IPS-NIHi11 (cell line): ENCODE data around the gene COL6A2.
"Not testable (repeated sequence)": the region's sequence is repeated elsewhere in the genome, so short reads cannot be mapped to it uniquely, and the experiment has no call there.

Experiments
- DNase-seq: peaks from one replicate; pipeline ENCODE4 v3.0.0; 2012; ENCODE audit warnings: mixed read lengths, low spot score

COL6A2 gene

DNA sequence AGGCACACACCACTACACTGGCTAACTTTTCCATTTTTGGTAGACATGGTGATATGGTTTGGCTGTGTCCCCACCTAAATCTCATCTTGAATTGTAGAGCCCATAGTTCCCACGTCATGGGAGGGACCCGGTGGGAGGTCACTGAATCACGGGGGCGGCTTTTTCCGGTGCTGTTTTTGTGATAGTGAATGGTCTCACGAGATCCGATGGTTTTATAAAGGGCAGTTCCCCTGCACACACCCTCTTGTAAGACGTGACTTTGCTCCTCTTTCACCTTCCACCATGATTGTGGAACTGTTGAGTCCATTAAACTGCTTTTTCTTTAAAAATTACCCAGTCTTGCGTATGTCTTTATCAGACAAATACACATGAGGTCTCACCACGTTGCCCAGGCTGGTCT is 58.8 kb downstream of the COL6A2 start:
- no peak for DNase-seq

DNA sequence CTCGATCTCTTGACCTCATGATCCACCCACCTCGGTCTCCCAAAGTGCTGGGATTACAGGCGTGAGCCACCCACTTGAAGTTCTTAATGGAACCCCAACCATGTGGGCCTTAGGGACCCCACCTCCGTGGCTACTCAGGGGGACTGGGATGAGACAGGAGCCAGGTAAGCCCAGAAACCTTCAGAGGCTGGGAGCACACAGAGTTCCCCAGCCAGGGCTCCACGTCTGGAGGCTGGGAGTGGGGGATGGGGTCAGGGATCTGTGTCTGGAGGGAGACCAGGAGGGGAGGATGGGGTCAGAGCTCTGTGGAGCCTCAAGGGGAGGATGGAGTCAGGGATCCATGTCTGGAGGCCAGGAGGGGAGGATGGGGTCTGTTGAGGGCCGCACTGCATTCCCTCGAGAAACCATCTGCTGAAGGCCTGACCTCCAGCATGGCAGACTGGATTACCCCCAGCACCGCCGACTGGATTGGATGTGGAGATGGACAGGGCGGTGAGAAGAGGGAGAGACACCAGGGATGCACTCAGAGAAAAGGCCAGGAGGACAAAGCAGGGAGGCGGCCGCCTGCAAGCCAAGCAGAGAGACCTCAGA is 59.6 kb downstream of the COL6A2 start:
- DNase-seq, result no peak

DNA sequence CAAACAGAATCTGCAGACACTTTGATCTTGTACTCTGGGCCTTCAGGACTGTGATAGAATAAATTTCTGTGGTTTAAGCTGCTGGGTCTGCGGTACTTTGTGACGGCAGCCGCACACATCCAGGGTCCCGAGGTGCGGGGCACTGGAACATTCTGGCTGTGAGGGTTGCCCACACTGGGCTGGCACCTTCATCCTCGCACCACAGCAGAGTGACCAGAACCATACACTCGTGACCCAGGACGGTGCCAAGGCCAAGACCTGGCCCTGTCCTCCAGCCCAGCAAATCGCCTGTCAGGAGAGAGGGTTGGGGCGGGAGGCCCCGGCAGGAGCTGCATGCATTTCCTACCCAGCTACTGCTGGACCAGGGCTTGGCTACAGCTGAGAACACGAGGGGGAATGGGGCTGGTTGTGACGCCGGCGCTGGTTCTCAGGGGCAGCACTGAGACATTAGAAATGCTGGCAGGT is 60.1 kb downstream of the COL6A2 start:
- DNase-seq, result no peak

DNA sequence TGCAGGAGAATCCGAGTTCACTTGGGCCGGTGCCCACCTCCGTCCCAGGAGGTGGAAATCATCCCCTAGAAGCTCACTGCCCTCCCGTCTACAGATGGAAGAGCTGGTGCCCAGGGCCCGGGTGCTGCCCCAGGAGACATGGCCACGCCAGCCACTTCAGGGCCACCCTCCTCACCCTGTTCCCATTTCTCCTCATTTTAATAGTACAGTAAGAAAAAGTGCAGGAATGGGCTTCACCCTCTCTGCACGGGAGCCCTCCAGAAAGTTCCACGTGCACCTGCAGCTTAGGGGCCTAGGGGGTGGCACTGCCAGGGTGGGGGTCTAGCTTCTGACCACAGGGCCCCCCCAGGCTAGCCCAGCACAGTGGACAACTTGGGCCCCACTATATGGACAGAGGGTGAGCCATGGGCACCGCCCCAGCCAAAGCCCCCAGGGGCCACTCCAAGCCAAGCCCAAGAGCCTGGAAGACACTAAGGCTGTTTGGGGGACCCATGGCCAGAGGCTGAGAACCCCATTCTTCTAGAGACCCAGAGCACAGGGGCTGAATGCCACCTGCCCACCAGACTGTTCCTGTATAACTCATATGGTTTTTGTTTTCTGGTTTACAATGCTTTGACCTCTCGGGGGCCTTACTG is 60.9 kb downstream of the COL6A2 start:
- DNase-seq, result no peak

DNA sequence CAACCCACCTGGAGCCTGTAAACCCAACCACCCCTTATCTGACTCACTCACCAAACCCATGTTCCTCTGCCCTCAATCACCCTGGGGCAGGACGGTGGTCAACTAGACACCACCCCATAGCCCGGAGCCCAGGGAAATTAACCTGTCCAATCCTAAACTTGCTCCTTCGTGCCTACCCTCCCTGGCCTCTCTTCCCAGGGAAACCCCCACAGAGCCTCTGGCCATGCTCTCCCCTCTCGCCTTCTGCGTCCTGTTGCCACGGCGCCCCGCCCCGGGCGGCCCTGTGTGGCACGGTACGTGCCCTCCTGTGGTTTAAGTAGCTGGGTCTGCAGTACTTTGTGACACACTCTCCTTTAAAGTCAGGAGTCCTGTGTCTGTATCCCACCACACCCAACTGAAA is 61.5 kb downstream of the COL6A2 start:
- no peak for DNase-seq

DNA sequence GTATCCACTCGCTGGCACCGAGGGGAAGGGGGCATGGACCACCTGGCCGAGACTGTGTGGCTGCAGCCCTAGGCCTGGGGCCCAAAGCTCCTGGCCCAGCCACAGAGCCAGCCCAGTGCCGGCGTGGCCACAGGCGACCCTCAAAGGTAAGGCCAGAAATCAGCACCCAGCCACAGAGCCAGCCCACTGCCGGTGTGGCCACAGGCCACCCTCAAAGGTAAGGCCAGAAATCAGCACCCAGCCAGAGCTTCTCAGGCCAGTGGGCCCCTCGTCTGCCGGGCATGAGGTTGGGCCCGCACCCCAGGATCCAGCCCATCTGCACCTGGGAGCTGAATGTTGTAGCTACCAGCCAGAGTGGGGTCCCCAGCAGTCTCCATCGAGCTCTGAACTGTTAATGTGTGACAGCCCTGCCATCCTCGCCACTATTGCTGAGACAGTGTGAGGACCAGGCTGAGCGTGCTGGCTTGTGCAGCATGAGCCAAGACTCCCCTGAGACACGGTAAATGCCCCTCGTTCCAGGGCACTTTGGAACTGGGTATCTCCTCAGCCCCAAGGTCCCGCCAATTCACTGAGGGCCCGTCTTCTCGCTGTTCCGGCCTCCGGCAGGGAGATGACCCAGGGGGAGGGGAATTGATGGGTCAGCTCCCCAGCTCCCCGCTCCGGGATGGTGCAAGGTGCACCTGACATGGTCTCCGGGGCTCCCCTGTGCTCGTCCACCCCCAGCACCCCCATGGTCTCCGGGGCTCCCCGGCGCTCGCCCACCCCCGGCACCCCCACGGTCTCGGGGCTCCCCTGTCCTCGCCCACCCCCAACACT is 62.1 kb downstream of the COL6A2 start:
- no peak for DNase-seq

DNA sequence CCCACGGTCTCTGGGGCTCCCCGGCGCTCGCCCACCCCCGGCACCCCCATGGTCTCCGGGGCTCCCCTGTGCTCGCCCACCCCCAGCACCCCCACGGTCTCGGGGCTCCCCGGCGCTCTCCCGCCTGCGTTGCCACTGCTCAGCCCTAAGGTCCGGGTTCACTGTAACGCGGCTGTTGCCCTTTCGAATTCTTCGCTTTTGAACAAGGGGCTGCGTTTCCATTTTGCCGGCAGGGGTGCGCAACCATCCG is 62.7 kb downstream of the COL6A2 start:
- no peak for DNase-seq

DNA sequence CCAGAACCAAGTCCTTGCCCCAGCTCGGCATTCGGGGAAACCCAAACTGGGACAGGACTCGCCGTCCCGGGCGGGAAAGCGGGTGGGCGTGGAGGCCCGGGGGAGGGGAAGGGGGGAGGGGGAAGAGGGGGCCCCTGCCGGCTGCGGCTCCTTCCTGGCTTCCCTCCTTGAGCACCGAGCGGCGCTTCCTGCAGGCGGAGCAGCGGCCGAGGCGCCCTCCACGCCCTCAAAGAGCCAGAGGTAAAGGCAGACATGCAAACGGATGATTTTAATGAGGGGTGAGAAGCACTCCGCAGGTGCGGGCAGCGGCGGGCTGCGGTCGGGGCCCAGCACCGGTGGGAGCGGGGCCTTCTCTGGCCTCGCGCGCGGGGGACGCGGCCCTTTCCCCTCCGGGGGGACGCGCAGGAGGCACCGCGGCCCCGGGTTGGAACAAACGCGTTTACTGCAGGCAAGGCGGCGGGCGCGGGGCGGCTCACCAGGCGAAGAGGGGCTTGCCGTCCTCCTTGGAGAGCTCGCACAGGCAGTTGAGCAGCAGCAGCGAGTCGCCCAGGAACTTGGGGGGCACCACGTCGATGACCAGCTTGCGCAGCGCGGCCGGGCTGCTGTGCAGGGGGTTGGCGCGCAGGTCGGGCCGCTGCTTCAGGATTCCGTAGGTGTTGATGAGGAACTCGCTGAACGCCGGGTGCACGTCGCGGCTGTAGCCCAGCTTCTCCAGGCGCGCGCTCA is 63.2 kb downstream of the COL6A2 start:
- DNase-seq, result no peak

DNA sequence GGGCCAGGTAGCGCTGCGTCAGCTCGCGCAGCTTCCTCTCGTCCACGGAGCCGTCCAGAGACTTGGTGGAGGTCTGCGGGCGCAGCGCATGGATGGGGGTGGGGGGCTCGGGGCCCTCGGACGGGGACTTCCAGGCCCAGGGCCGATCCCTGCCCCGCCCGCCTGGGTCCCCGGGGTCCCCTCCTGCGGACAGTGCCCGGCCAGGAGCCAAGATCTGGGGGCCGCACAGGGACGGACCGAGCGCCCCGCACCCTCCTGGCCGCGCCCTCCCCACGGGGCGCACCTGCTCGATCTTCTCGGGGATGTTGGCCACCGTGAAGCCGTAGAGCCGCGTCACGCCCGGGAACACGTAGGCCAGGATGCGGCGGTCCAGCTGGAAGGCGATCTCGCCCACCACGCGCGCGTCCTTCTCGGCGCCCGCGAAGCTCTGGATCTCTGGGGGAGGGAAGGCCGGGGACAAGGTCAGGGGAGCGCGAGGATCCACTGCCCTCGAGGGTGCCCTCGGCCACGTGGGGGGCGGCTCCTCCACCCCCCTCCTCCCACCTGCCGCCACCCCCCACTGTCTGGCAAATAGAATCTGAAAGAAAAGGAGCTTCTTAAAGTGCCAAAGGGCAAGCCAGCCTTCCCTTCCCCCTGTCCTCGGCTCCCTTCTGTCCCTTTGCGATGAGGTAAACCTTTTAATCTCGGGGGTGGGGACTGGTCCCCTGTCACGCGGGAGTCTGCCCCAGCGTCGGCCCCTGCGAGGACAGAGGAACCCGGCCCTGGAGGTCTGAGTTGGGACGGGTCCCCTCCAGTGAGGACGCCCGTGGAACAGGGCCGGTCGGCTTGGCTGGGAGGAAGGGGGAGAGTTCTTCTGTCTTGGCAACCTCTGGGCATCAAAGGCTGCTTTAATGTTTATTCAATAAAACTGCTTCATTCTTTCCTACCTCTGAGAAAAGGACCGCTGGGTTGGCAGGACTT is 64.0 kb downstream of the COL6A2 start:
- DNase-seq, result no peak

DNA sequence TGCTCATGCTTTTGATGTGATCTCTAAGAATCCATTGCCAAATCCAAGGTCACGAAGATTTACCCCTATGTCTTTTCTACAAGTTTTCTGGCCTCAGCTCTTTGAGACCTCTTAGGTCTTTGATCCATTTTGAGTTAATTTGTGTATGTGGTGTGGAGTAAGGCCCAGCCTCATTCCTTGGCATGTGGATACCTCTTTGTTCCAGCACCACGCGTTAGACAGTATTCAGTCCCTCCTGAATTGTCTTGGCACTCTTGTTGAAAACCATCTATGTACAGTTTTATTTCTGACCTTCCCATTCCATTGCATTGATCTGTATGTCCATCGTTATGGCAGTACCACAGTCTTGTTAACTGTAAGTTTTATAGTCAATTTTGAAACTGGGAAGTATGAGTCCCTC is 65.5 kb downstream of the COL6A2 start:
- DNase-seq, result no peak

DNA sequence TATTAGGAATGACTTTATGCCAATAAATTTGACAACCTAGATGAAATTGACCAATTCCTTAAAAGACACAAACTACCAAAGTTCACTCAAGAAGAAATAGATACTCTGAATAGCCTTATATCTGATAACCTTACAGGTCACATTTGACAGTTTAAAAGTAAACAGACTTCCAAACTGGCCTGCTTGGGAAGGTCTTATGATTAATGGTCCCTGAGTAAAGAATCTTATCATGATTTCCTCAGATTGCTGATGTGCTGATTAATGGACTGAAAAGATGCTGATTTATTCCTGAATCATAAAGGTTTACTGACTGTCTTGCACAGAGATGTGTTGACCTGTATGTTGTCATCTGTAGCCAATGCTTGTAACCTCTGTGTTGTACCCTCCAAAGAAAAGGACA is 67.2 kb downstream of the COL6A2 start:
- DNase-seq, result no peak

DNA sequence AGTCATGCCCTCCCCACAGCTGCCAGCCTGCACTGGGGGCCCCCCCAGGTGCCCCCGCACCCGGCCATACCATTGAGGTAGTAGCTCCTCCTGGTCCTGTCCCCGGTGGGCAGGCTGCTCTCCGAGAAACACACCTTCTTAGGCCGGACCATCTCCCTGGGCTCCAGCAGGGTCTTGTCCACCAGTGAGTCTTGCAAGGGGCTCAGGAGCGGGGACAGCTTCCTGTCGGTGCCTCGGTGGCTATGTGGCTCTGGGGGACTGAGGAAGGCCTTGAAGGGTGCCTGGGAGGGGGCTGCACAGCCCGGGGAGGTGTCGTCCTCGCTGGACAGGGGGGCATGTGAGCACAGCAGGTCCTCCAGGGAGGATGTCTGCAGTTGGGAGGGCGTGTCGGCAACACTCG is 70.3 kb downstream of the COL6A2 start:
- DNase-seq, result no peak

DNA sequence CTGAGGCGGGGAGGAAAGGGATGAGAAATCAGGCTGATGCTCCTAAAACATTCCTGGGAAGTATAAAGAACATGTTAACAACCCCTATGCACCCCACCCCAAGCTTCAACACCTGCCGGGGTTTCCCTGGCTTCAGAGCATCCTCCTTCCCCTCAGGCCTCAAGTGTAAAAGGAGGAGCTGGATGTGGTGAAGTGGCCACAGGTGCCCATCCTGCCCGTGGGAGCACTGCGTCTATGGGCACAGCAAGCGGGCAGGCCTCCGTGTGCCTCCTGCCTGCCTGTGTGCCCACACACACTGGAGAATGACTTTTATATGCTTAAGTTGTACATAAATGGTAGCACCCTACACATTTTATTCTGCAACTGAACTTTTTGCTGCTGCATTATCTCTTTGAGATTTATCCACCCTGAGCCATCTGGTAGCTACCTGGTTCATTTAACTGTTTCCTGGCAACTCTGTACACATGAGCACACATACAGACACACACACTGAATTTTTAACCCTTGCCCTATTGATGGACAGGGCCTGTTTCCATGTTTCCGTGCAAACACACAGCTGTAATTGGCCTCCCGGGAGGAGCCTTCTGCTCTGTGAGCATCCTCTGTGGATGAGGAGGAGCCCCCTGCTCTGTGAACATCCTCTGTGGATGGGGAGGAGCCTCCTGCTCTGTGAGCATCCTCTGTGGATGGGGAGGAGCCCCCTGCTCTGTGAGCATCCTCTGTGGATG is 70.9 kb downstream of the COL6A2 start:
- no peak for DNase-seq

DNA sequence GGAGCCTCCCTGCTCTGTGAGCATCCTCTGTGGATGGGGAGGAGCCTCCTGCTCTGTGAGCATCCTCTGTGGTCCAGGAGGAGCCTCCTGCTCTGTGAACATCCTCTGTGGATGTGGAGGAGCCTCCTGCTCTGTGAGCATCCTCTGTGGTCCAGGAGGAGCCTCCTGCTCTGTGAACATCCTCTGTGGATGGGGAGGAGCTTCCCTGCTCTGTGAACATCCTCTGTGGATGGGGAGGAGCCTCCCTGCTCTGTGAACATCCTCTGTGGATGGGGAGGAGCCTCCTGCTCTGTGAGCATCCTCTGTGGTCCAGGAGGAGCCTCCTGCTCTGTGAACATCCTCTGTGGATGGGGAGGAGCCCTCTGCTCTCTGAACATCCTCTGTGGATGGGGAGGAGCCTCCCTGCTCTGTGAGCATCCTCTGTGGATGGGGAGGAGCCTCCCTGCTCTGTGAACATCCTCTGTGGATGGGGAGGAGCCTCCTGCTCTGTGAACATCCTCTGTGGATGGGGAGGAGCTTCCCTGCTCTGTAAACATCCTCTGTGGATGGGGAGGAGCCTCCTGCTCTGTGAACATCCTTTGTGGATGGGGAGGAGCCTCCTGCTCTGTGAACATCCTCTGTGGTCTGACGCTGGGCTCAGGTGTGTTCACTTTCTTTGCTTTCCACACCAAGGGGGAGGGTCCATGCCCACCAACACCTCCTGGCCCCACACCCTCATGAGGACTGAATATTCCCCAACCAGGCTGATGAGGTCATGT is 72.7 kb downstream of the COL6A2 start:
- DNase-seq, result not testable (repeated sequence)

DNA sequence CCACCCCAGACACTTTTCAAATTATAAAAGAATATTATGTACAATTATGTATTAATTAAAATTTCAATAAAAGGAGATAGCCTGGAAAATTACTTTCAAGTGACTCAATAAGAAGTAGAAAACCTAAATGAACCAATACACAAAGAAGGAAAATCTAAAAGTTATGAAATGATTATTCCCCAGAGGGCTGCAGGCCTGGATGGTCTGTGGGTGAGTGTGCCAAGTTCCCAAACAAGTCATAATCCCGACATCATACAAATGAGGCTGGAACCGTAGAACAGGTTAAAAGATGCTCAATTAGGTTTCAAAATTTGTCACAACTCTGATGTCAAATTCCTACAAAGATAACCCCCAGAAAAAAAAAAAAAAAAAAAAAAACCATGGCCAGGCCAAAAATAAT is 73.7 kb downstream of the COL6A2 start:
- no peak for DNase-seq

DNA sequence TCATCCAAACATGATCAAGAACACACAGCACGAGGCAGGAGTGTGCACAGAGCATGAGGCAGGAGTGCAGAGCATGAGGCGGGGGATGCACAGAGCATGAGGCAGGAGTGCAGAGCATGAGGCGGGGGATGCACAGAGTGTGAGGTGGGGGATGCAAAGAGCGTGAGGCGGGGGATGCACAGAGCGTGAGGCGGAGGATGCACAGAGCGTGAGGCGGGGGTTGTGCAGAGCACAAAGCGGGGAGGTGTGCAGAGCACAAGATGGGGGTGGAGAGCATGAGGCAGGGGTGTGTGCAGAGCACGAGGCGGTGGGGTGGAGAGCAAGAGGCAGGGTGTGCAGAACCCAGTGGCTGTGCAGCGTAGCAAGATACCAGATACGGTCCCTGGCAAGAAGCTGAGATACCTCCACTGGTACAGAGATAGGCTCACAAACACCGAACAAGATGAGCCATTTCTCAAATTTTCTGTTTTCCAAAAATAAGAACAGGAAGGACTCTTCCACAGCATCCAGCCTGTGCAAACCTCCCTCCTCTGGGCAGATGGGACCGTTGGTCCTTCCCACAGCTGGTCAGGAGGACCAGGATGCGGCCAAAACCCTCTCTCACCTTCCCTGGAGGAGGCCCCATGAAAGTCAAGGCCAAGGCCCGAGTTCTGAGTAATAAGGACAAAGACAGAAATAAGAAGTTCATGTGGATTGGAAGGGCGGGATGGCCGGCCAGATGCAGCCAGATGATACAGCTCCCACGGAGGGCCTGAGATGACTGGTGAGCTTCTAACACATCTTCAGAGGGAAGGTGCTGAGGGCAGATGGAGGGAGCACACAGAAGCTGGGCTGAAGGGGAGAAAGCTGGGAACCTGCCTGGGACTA is 74.3 kb downstream of the COL6A2 start:
- peak; percentile 2 for DNase-seq

DNA sequence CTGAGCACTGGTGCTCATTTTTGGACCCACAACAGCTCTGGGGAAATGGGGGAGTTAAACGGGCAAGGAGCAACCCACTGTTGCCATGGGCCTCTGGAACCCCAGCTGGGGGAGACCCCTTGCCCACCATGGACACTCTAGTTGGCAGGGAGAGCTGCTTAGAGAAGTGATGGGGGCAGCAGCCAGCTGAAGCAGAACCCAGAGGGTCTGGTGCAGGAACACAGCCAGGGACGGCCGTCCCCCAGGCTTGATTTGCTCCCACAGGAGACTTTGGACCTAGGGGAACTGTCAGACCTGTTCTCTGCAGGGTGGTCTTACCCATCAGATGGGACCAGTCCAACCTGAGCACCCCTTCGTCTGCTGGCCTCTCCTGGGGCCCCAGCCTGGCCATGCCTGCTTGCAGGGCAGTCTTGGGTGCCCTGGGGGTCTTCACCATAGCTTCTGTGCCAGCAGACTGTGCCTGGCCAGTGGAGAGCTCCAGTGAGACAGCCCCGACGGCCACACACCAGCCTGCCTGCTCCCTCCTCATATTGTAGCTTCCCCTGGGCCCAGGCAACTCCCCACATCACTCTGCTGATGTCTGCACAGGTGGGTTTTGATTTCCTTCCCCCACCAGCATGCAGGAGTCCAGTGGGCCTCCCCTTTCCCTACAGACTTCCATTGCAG is 75.1 kb downstream of the COL6A2 start:
- DNase-seq, result peak; percentile 1

DNA sequence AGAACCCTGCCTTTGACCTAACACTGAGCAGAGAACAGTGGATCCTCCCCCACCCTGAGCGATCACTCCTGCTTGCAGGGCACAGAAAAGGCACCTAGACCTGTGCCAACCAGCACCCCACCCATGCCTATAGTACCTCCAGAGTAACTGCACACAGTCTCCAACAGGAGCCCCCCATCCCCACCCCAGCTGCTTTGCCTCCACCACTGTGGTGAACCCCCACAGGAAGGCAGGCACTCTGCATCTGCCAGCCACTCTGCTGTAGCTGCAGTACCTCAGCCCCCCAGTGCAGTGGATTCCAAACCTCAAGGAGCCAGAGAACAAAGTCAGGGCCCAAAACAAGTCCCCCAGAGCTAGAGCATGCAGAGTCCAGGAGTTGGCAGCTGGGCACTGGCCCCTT is 75.7 kb downstream of the COL6A2 start:
- no peak for DNase-seq
